CD4-positive, alpha-beta memory T cell (primary cell): ENCODE data around the gene NCR1. TPM values are rescaled to one million over a fixed set of nuclear protein-coding genes. Genes with fewer than 3 reads are reported as not detected.
"Not testable (repeated sequence)": the region's sequence is repeated elsewhere in the genome, so short reads cannot be mapped to it uniquely, and the experiment has no call there.

Experiments used
- CTCF ChIA-PET: fragments of 350-600 bp; sonication (Branson Sonifier 250); formaldehyde crosslinking; loops from one replicate; lab custom pipeline; 2021; ENCODE audit warnings: inconsistent platforms; ENCODE audit not compliant: partially characterized antibody; lab: Charles Lee
- POLR2A ChIA-PET: fragments of 350-600 bp; sonication (Branson Sonifier 250); formaldehyde crosslinking; loops from one replicate; lab custom pipeline; 2021; ENCODE audit not compliant: partially characterized antibody; lab: Charles Lee
- DNase-seq, 5 donors: peaks; one replicate each; pipeline versions ENCODE4 v3.0.0 to v3.0.0-alpha.2; 2020 to 2022; ENCODE audit warnings: mixed read lengths in 1 of 5
- H3K27ac ChIP-seq: one replicate; pipeline ENCODE4 v1.7.0; 2013; ENCODE audit warnings: low read depth, low read length
- H3K27me3 ChIP-seq: 2 replicates; pipeline ENCODE4 v1.7.0; 2013; ENCODE audit warnings: mild to moderate bottlenecking, low read length, moderate library complexity; ENCODE audit not compliant: insufficient read depth
- H3K36me3 ChIP-seq: 2 replicates; pipeline ENCODE4 v1.7.0; 2013; ENCODE audit warnings: mild to moderate bottlenecking, low read length, moderate library complexity; ENCODE audit not compliant: insufficient read depth
- H3K4me1 ChIP-seq: 2 replicates; pipeline ENCODE4 v1.7.0; 2013; ENCODE audit warnings: mild to moderate bottlenecking, low read length, moderate library complexity; ENCODE audit not compliant: insufficient read depth
- H3K4me3 ChIP-seq, 2 donors: one replicate each; pipeline ENCODE4 v1.7.0; 2013; ENCODE audit warnings: low read length in 2 of 2, mild to moderate bottlenecking in 1 of 2
- H3K9me3 ChIP-seq, 2 donors: one replicate each; pipeline ENCODE4 v1.7.0; 2013; ENCODE audit warnings: low read length in 2 of 2, control low read depth in 1 of 2; ENCODE audit not compliant: control insufficient read depth in 1 of 2
- H3K27ac Mint-ChIP-seq, 7 donors: one replicate each; pipeline ENCODE4 v1.8.0; 2020 to 2021; ENCODE audit warnings: mixed read lengths in 7 of 7, mild to moderate bottlenecking in 6 of 7, inconsistent platforms in 3 of 7, moderate library complexity in 3 of 7
- H3K27me3 Mint-ChIP-seq, 2 donors: one replicate each; pipeline ENCODE4 v1.8.0; 2020 to 2021; ENCODE audit warnings: mixed read lengths in 2 of 2
- H3K36me3 Mint-ChIP-seq, 2 donors: one replicate each; pipeline ENCODE4 v1.8.0; 2020 to 2021; ENCODE audit warnings: mixed read lengths in 2 of 2, inconsistent platforms in 1 of 2, mild to moderate bottlenecking in 1 of 2
- H3K4me1 Mint-ChIP-seq, 4 donors: one replicate each; pipeline ENCODE4 v1.8.0; 2020 to 2021; ENCODE audit warnings: mixed read lengths in 4 of 4, mild to moderate bottlenecking in 1 of 4
- H3K4me3 Mint-ChIP-seq, 8 donors: one replicate each; pipeline ENCODE4 v1.8.0; 2020 to 2021; ENCODE audit warnings: mixed read lengths in 8 of 8, mild to moderate bottlenecking in 7 of 8, moderate library complexity in 6 of 8, inconsistent platforms in 3 of 8
- H3K9me3 Mint-ChIP-seq, 8 donors: one replicate each; pipeline ENCODE4 v1.8.0; 2020 to 2021; ENCODE audit warnings: mixed read lengths in 8 of 8, mild to moderate bottlenecking in 5 of 8, inconsistent platforms in 3 of 8, moderate library complexity in 1 of 8
- intact Hi-C: fragments of 100-400 bp; cut with micrococcal nuclease; formaldehyde crosslinking; loops from one replicate; pipeline ENCODE4 v1.15.1; 2023
- polyA plus RNA-seq, 2 donors: library from polyadenylated mRNA; unstranded; fragments of 300-500 nt; fragmentation: Illumina TruSeq; gene quantifications; one replicate each; pipeline ENCODE4 v1.2.3, GENCODE V29; 2021
- total RNA-seq, 2 experiments: library from RNA; stranded (reverse); gene quantifications; one replicate each; pipeline ENCODE4 v1.2.3, GENCODE V29; 2021

NCR1 gene
- total and polyA plus RNA-seq, 4 experiments from 2014 or later: not detected

DNA sequence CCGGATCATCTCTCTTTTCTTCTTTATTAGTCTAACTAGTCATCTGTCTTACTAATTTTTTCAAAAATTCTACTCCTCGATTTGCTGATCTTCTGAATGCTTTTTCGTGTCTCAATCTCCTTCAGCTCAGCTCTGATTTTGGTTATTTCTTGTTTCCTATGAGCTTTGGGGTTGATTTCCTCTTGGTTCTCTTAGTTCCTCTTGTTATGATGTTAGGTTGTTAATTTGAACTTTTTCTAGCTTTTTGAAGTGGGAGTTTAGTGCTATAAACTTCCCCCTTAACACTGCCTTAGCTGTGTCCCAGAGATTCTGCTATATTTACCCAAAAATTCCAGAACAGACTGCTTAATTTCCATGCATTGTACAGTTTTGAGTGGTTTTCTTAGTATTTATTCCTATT is 28.5 kb upstream of the NCR1 start:
- Mint-ChIP-seq H3K27me3 (peaks cover 8 to 23% of the 10 kb centered on the region in 2 donors), H3K4me3 (no peak overlapping the region), H3K4me1 (peaks cover 0 to 4% (median 0%) of the 10 kb centered on the region in 4 donors), H3K9me3 (peaks cover 0 to 10% (median under 1%) of the 10 kb centered on the region in 8 donors), H3K27ac (no peak overlapping the region), H3K36me3 (no peaks in the 10 kb centered on the region)
- no peak overlapping the region for H3K27ac ChIP-seq
- intact Hi-C loops: no loop called here
- H3K9me3 ChIP-seq: no peaks in the 10 kb centered on the region
- no peaks in the 10 kb centered on the region for H3K36me3 ChIP-seq
- no peaks in the 10 kb centered on the region for H3K27me3 ChIP-seq
- H3K4me3 ChIP-seq: no peak overlapping the region
- no peaks in the 10 kb centered on the region for H3K4me1 ChIP-seq
- POLR2A ChIA-PET: no interaction called here
- CTCF ChIA-PET: no interaction called here
- DNase-seq: no peak

DNA sequence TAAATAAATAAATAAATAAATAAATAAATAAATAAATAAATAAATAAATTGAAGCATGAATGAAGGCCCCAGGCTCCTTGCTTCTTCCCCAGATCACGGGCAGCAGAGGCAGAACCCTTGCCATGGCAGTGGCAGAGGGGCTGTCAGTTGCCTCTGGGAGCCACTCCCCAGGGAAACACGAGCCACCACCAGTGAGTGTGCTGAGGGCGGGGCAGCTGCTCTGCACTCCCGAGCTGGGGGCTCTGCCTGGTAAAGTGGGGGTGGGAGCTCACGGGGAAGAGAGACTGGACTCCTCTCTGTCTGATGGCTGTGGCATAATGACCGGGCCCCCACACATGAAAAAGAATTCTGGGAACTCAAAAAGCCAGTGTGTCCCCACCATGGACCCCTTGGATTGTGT is 24.1 kb upstream of the NCR1 start:
- no peaks in the 10 kb centered on the region for H3K4me1 ChIP-seq
- peaks cover 0 to 9% (median 0%) of the 10 kb centered on the region in 8 donors for H3K9me3 Mint-ChIP-seq
- intact Hi-C loops: no loop called here
- ChIA-PET CTCF (no interaction called here), POLR2A (no interaction called here)
- H3K27me3 Mint-ChIP-seq: peaks cover 11 to 29% of the 10 kb centered on the region in 2 donors
- no peak overlapping the region for H3K4me3 ChIP-seq
- H3K36me3 ChIP-seq: no peaks in the 10 kb centered on the region
- no peak overlapping the region for H3K4me3 Mint-ChIP-seq
- no peaks in the 10 kb centered on the region for H3K9me3 ChIP-seq
- no peaks in the 10 kb centered on the region for H3K27me3 ChIP-seq
- H3K27ac ChIP-seq: no peak overlapping the region
- no peaks in the 10 kb centered on the region for H3K36me3 Mint-ChIP-seq
- H3K27ac Mint-ChIP-seq: no peak overlapping the region
- no peaks in the 10 kb centered on the region for H3K4me1 Mint-ChIP-seq
- DNase-seq: no peak

DNA sequence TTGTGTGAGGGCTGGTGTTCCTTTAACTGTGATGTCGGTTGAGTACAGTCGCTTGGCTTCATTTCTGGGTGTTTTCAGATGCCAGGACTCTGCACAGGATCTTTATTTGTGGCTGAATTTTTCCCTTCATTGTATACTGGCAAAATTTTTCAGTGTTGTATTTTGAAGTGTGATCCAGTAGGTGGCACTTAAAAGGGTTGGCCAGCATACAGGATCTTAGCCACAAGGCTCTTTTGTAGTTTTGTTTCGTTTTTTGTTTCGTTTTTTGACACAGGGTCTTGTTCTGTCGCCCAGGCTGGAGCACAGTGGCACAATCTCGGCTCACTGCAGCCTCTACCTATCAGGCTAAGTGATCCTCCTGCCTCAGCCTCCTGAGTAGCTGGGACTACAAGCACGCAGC is 23.2 kb upstream of the NCR1 start:
- no peak overlapping the region for H3K27ac Mint-ChIP-seq
- H3K36me3 ChIP-seq: no peaks in the 10 kb centered on the region
- ChIA-PET CTCF (no interaction called here), POLR2A (no interaction called here)
- no peaks in the 10 kb centered on the region for H3K36me3 Mint-ChIP-seq
- no peak overlapping the region for H3K27ac ChIP-seq
- no peak overlapping the region for H3K4me3 Mint-ChIP-seq
- intact Hi-C loops: no loop called here
- H3K4me3 ChIP-seq: no peak overlapping the region
- H3K9me3 ChIP-seq: no peaks in the 10 kb centered on the region
- no peaks in the 10 kb centered on the region for H3K4me1 Mint-ChIP-seq
- H3K9me3 Mint-ChIP-seq: peaks cover 0 to 9% (median 0%) of the 10 kb centered on the region in 8 donors
- no peak for DNase-seq
- peaks cover 11 to 27% of the 10 kb centered on the region in 2 donors for H3K27me3 Mint-ChIP-seq
- H3K27me3 ChIP-seq: no peaks in the 10 kb centered on the region
- H3K4me1 ChIP-seq: no peaks in the 10 kb centered on the region

GRCh38 chr19:54883228-54883627 is 22.7 kb upstream of the NCR1 start:
- POLR2A ChIA-PET: no interaction called here

DNA sequence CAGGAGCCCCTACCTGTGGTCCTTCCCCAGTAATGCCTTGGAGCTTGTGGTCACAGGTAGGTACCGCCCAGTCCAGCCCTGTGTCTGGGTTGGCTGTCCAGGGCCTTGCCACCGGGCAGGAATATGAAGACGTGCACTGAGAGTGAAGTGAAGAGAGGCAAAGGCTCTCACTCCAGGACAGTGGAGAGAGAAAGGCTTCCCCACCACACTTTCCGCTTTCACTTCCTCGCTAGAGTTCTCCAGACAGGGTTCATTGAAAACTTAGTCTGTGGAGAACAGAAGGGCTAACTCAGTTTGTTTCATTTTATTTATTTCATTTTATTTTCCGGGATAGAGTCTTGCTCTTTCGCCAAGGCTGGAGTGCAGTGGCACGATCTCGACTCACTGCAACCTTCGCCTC is 17.7 kb upstream of the NCR1 start:
- ChIA-PET POLR2A (no interaction called here), CTCF (no interaction called here)
- Histone ChIP-seq H3K27ac (no peak overlapping the region), H3K4me1 (no peaks in the 10 kb centered on the region), H3K4me3 (no peak overlapping the region), H3K9me3 (no peaks in the 10 kb centered on the region), H3K36me3 (no peaks in the 10 kb centered on the region), H3K27me3 (no peaks in the 10 kb centered on the region)
- intact Hi-C loops: no loop called here
- peaks cover 3 to 7% of the 10 kb centered on the region in 2 donors for H3K27me3 Mint-ChIP-seq
- no peak for DNase-seq
- no peaks in the 10 kb centered on the region for H3K4me1 Mint-ChIP-seq
- no peak overlapping the region for H3K27ac Mint-ChIP-seq
- no peaks in the 10 kb centered on the region for H3K9me3 Mint-ChIP-seq
- no peaks in the 10 kb centered on the region for H3K36me3 Mint-ChIP-seq
- H3K4me3 Mint-ChIP-seq: no peak overlapping the region

More at GRCh38 chr19:54883228-54883627, 22.7 kb upstream of the NCR1 start:
- Histone ChIP-seq H3K27ac (no peak overlapping the region), H3K27me3 (no peaks in the 10 kb centered on the region), H3K4me1 (no peaks in the 10 kb centered on the region), H3K36me3 (no peaks in the 10 kb centered on the region), H3K4me3 (no peak overlapping the region), H3K9me3 (no peaks in the 10 kb centered on the region)
- Mint-ChIP-seq H3K4me1 (no peaks in the 10 kb centered on the region), H3K27me3 (peaks cover 11 to 24% of the 10 kb centered on the region in 2 donors), H3K9me3 (peaks cover 0 to 9% (median 0%) of the 10 kb centered on the region in 8 donors), H3K27ac (no peak overlapping the region), H3K36me3 (no peaks in the 10 kb centered on the region), H3K4me3 (no peak overlapping the region)
- CTCF ChIA-PET: no interaction called here
- no peak for DNase-seq
- intact Hi-C loops: no loop called here

- peaks cover 0 to 2% (median 0%) of the 10 kb centered on the region in 8 donors for H3K9me3 Mint-ChIP-seq
- ChIA-PET POLR2A (no interaction called here), CTCF (no interaction called here)
- Histone ChIP-seq H3K36me3 (no peaks in the 10 kb centered on the region), H3K4me1 (no peaks in the 10 kb centered on the region), H3K27me3 (no peaks in the 10 kb centered on the region), H3K4me3 (no peak overlapping the region), H3K27ac (no peak overlapping the region), H3K9me3 (no peaks in the 10 kb centered on the region)
- H3K27ac Mint-ChIP-seq: no peak overlapping the region
- DNase-seq: no peak
- intact Hi-C loops: no loop called here
- H3K4me1 Mint-ChIP-seq: no peaks in the 10 kb centered on the region
- peaks cover 4 to 9% of the 10 kb centered on the region in 2 donors for H3K27me3 Mint-ChIP-seq
- H3K4me3 Mint-ChIP-seq: peak overlapping the region in 1 of 8 donors; percentile 1
- no peaks in the 10 kb centered on the region for H3K36me3 Mint-ChIP-seq
Observed at GRCh38 chr19:54889566-54889965, 16.4 kb upstream of the NCR1 start.

DNA sequence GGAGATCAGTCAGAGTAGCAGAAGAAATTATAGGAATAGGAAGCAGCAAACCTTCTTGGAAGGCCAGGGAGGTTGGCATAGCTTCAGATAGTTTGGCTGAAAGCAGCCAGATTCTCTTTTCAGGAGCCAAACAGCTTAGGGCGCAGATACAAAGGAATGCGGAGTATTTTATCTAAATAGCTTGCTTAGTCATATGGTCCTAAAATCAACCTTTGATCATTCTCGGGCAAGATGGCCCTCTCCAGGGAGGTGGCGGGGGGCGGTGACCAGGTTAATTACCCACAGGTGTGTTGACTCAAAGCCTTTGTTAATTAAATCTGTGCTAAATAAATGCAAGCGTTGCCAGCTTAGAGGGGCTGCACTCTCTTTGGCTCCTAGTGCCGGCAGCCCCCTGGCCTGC is 12.5 kb upstream of the NCR1 start:
- POLR2A ChIA-PET: no interaction called here
- H3K4me1 Mint-ChIP-seq: no peaks in the 10 kb centered on the region
- intact Hi-C loops: no loop called here
- H3K27me3 ChIP-seq: no peaks in the 10 kb centered on the region
- no peak overlapping the region for H3K27ac Mint-ChIP-seq
- peaks cover 5 to 21% of the 10 kb centered on the region in 2 donors for H3K27me3 Mint-ChIP-seq
- no peak overlapping the region for H3K4me3 Mint-ChIP-seq
- no peaks in the 10 kb centered on the region for H3K4me1 ChIP-seq
- no peaks in the 10 kb centered on the region for H3K36me3 Mint-ChIP-seq
- CTCF ChIA-PET: no interaction called here
- no peak overlapping the region for H3K27ac ChIP-seq
- H3K4me3 ChIP-seq: no peak overlapping the region
- no peak for DNase-seq
- no peaks in the 10 kb centered on the region for H3K36me3 ChIP-seq
- no peaks in the 10 kb centered on the region for H3K9me3 ChIP-seq
- H3K9me3 Mint-ChIP-seq: peaks cover 0 to 6% (median 0%) of the 10 kb centered on the region in 8 donors

- H3K4me1 Mint-ChIP-seq, H3K27ac Mint-ChIP-seq, DNase-seq, H3K36me3 ChIP-seq, H3K27ac ChIP-seq, H3K4me3 Mint-ChIP-seq, H3K9me3 Mint-ChIP-seq, POLR2A ChIA-PET, H3K4me1 ChIP-seq, intact Hi-C loops, H3K9me3 ChIP-seq, H3K36me3 Mint-ChIP-seq, CTCF ChIA-PET, H3K4me3 ChIP-seq, H3K27me3 ChIP-seq: not testable (repeated sequence)
- peaks cover 7 to 28% of the 10 kb centered on the region in 2 donors for H3K27me3 Mint-ChIP-seq
Observed at GRCh38 chr19:54894106-54894505, 11.8 kb upstream of the NCR1 start.
